Right cardiac atrium (tissue), 5 donors: Measurements from ENCODE around the gene PALLD. TPM values are rescaled to one million over a fixed set of nuclear protein-coding genes. Genes with fewer than 3 reads are reported as not detected.
A peak's percentile ranks its signal among the peaks of the same experiment; 100 is the strongest.
"Not testable (repeated sequence)": the region's sequence is repeated elsewhere in the genome, so short reads cannot be mapped to it uniquely, and the experiment has no call there.

Experiments used
- ATAC-seq, 2 donors: fragments of 200-7000 bp; cut with Tn5 transposase; one replicate each; pipeline versions ENCODE4 v1.8.0 to v1.9.1; 2020; ENCODE audit warnings: moderate library complexity in 2 of 2, mild to moderate bottlenecking in 1 of 2
- DNase-seq, 3 donors: peaks; one replicate each; pipeline ENCODE4 v3.0.0-alpha.2; 2020
- H3K27ac ChIP-seq: one replicate; pipeline ENCODE4 v1.5.1; 2013; ENCODE audit warnings: mild to moderate bottlenecking, low read length, control low read depth, moderate library complexity
- H3K27me3 ChIP-seq: one replicate; pipeline ENCODE4 v1.6.1; 2013; ENCODE audit not compliant: control insufficient read depth, insufficient read depth
- H3K4me1 ChIP-seq: one replicate; pipeline ENCODE4 v1.6.1; 2013; ENCODE audit warnings: low read length; ENCODE audit not compliant: control insufficient read depth, insufficient read depth
- H3K4me3 ChIP-seq: one replicate; pipeline ENCODE4 v1.5.1; 2013; ENCODE audit warnings: low read length, control low read depth
- H3K9me3 ChIP-seq: one replicate; pipeline ENCODE4 v1.6.1; 2013; ENCODE audit warnings: low read length; ENCODE audit not compliant: control insufficient read depth
- WGBS: extraction: QIAGEN DNeasy Blood & Tissue Kit; methylation state at CpG from one replicate; pipeline ENCODE4 v1.1.7; 2013; 5-methylcytosine and 5-hydroxymethylcytosine counted together
- intact Hi-C, 4 donors: fragments of 100-400 bp; cut with DNase I; formaldehyde crosslinking; loops; one replicate each; pipeline versions ENCODE4 v1.11.0 to v1.14.0; 2022 to 2023
- polyA plus RNA-seq: library from polyadenylated mRNA; stranded (reverse); fragments of 200-250 nt; gene quantifications from one replicate; pipeline ENCODE4 v1.2.3, GENCODE V29; 2013
- total RNA-seq, 4 donors: library from RNA; stranded (reverse); fragmentation: NEBNext Ultra II Directional; extraction: Animal tissue kit (Norgen Biotek cat#: 25700); gene quantifications; one replicate each; pipeline ENCODE4 v1.2.1, GENCODE V29; 2021
- donor health status: healthy with polysubstance abuse.
- donor health status: DM: no; HTN: yes; CAD: no.
- donor health status: DM: no; HTN: no; CAD: no.
- donor health status: DM: no; HTN: yes; CAD: no; lungs with severe emphysema.
- donor health status: DM: yes; HTN: yes; CAD: no.

PALLD gene
- total and polyA plus RNA-seq, 5 donors, result 233 to 1,069 (median 717) TPM

DNA sequence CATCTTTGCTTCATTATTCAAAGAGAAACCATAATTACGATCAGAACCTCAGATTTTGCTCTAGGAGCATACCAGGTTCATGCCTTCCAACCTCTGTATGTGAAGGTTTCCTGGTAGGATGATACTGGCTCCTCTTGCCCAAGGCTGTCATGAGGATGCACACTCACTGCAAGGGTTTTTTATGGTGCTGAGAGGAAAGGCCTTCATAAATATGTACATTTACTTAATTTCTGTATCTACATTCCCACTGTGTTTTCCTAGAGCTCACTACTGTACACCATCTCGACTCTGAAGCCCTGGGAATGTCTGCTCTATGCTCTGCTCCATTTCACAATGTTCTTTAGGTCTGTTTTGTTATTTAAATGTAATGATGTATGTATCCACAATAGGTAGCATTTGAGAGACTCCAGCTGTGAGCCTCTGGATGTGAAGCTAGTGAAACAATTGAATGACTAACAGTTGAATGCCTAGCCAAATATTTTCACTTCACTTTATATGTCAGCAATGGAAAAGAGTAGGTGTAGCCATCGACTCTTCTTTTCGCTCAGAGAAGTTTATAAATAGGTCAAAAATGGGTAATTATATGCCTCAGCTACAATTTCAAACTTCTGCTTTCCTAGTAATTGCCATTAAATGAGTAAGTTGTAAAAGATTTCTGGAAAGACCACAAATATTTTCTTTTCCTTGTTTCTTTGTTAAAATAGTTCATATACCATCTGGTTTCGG lies 228.0 kb downstream of the PALLD start:
- Histone ChIP-seq H3K27me3 (no peaks in the 10 kb centered on the region), H3K4me3 (no peak overlapping the region), H3K9me3 (no peaks in the 10 kb centered on the region), H3K4me1 (no peaks in the 10 kb centered on the region), H3K27ac (no peak overlapping the region)
- WGBS, result 87% methylated on average over 5 of the region's 5 CpGs
- ATAC-seq (no peak), DNase-seq (no peak)
- intact Hi-C loops, result no loop called here

DNA sequence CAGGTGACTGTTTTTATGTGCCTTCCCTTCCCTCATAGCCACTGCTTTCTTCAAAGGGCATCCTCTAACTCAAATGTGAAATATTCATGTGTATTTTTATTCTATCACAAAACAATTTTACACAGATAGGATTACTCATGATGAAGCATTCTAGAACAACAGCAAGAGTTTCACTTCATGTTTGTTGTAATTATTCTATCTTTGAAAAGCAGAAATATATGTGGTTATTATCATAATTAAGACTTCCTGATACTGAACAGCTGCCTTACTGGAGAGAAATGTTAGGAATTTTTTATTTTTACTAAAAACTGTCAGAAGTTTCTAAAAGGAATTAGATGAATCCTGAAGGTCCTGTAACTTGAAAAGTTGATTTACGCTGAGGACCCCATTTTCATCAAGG lies 229.1 kb downstream of the PALLD start:
- Histone ChIP-seq H3K27ac (no peak overlapping the region), H3K4me3 (no peak overlapping the region), H3K27me3 (no peaks in the 10 kb centered on the region), H3K4me1 (no peaks in the 10 kb centered on the region), H3K9me3 (no peaks in the 10 kb centered on the region)
- intact Hi-C loops, result no loop called here
- ATAC-seq (no peak), DNase-seq (no peak)
- 89% methylated on average over 1 of the region's 1 CpG for WGBS

DNA sequence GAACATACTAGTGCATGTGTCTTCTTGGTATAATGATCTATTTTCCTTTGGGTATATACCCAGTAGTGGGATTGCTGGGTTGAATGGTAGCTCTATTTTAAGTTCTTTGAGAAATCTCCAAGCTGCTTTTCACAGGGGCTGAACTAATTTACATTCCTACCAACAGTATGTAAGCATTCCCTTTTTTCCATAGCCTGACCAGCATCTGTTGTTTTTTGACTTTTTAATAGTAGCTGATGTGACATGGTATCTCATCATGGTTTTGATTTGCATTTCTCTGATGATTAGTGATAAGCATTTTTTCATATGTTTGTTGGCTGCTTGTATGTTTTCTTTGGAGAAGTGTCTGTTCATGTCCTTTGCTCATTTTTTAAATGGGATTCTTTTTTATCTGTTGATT lies 230.3 kb downstream of the PALLD start:
- H3K27ac ChIP-seq, intact Hi-C loops, H3K4me1 ChIP-seq, H3K9me3 ChIP-seq, DNase-seq, ATAC-seq, H3K27me3 ChIP-seq, H3K4me3 ChIP-seq: not testable (repeated sequence)

DNA sequence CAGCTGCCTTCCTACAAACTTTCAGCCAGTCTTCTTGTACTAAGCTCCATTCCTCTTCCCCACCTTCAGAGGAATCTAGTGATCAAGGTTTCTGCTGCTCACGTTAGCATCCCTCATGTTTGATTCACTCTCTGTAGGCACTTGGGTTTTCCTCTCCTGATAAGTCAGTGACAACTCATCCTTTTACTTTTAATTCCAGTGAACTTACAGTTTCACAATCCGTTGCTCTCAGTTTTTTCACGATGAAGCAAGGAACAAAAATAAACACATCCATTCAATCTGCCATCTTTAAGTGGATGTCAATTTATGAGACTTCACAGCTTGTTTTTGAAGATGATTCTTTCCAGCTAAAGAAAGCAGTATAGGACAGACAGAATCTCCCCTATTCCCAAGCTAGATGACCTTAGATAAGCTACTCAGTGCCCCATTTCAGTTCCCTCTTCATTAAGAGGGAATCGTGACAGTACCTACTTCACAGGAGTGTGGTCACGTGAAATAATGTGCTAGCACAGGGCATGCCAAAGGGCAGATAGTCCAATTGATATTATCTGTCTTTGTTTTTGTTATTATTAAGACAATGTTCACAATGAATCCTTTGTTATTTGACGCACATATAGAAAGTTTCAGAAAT lies 234.3 kb downstream of the PALLD start:
- intact Hi-C loops, result no loop called here
- no peak overlapping the region for H3K27ac ChIP-seq
- ATAC-seq (no peak), DNase-seq (no peak)
- H3K4me1 ChIP-seq, result no peaks in the 10 kb centered on the region
- H3K4me3 ChIP-seq, result no peak overlapping the region
- no peaks in the 10 kb centered on the region for H3K9me3 ChIP-seq
- WGBS, result 56% methylated on average over 6 of the region's 6 CpGs
- no peaks in the 10 kb centered on the region for H3K27me3 ChIP-seq

DNA sequence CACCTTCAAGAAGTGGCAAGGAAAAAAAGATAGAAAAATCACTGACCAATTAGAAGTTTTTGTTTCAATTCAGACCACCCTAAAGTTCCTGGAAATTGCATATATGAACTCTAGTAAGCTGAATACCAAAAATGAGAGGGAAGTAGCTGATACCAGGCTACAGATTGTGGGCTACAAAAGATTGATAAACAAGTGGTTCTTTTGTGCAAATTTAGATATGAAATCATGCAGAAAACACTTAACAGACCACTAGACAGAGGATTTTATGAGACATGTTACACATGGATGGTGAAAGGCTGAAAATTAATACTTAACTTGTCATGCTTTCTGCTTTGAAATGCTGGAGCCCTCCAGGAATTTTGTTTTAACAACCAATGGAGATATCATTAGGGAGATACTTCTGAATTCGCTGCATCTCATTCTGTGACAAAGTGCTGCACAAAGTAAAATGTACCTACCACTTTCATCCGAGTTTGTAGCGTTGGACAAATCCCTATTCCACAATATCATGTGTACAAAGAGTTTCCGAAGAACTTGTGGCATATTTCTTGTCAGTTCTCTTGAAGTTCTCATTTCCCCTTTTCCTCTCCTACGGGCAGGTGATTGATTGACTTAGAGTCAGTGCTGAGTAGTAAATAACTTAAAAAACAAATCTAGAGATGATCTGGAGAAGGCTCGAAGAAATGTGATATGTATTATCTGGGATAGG lies 235.0 kb downstream of the PALLD start:
- 66% methylated on average over 6 of the region's 6 CpGs for WGBS
- H3K27ac ChIP-seq, result no peak overlapping the region
- H3K27me3 ChIP-seq, result no peaks in the 10 kb centered on the region
- DNase-seq (no peak), ATAC-seq (no peak)
- intact Hi-C loops, result no loop called here
- no peak overlapping the region for H3K4me3 ChIP-seq
- no peaks in the 10 kb centered on the region for H3K9me3 ChIP-seq
- no peaks in the 10 kb centered on the region for H3K4me1 ChIP-seq

DNA sequence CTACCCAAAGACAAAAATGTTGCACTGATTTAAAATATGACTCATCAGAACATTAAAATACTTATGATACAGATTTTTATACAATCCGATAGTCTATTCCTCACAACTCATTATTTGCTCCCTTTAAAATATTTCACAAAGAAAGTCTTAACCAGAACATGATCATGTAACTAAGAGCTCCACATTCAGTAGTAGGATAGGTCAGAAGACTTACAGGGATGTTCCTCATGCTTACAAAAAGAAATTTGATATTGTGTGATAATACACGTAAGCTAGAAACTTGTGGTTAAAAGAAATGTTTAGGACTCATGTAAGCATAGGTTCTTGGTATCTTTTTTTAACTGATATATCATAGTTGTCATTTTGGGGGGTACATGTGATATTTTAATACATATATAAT lies 235.9 kb downstream of the PALLD start:
- Histone ChIP-seq H3K27ac (no peak overlapping the region), H3K9me3 (no peaks in the 10 kb centered on the region), H3K4me3 (no peak overlapping the region), H3K27me3 (no peaks in the 10 kb centered on the region), H3K4me1 (peaks cover under 1% of the 10 kb centered on the region)
- 86% methylated on average over 2 of the region's 2 CpGs for WGBS
- intact Hi-C loops, result no loop called here
- no peak for ATAC-seq
- DNase-seq, result no peak

DNA sequence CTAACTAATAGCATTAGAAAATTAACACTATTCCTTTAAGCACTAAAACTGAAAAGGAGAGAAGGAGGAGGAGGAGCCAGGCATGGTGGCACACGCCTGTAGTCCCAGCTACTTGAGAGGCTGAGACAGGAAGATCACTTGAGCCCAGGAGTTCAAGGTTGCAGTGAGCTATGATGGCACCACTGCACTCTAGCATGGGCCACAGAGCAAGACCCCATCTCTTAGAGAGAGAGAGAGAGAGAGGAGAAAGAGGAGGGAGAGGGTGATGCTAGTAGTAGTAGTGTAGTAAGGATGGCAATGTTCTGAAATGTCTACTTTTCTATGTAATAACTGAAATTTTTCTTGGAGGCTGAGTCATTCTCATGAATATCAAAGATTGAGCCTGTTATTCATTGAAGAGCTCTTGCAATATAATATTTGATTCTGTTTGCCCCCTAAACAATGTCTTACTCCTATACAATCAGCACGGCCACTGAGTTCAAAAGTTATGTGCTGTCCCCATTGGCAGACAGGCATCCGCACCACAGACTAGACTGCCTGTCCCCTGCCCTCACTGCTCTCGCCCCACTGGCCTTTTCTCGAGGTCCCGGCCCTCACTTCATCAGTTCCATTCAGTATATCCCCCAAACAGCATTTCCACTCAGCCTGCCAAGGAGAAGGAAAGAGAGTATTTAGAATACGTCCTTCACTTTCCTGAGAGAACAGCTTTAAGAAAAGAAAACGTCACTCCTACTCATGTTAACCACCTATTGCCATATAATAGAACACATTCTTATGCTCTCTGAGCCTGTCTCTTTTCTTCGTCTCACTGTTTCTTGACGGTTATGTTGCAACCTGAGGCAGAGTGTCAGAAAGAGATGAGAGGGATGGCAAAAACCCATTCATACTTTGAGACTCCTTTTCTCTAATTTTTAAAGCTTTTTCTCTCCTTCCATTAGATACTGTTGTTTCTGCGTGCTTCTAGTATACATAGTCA lies 238.1 kb downstream of the PALLD start:
- intact Hi-C loops, result no loop called here
- H3K27ac ChIP-seq, result no peak overlapping the region
- peaks cover 2% of the 10 kb centered on the region for H3K4me1 ChIP-seq

DNA sequence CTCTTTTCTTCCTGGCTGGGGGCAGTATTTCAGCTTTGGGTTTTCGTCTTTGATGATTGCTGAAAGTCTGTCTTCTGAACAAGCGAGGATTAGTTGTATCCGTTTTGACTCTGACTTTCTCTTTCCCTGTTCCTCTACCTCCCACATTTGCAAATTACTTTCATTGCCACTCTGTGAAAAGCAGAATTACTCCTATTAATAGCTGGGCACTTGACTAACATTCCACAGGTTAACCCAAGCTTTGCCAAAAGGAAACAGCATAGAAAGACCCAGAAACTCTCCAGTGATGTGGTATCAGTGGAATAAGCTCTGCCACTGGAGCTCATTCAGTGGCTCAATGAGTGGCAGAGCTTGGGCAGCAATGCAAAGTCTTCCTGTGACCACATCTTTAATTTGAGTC lies 238.9 kb downstream of the PALLD start:
- ATAC-seq, result peak in 1 of 2 donors; percentile 51
- H3K9me3 ChIP-seq, result no peaks in the 10 kb centered on the region
- intact Hi-C loops, result no loop called here
- no peak for DNase-seq
- 41% methylated on average over 3 of the region's 3 CpGs for WGBS
- peaks cover 2% of the 10 kb centered on the region for H3K4me1 ChIP-seq
- H3K27me3 ChIP-seq, result no peaks in the 10 kb centered on the region
- H3K4me3 ChIP-seq, result no peak overlapping the region
- H3K27ac ChIP-seq, result no peak overlapping the region

More for the DNA sequence above, 238.1 kb downstream of the PALLD start:
- no peak for DNase-seq
- no peak overlapping the region for H3K4me3 ChIP-seq
- ATAC-seq, result peak in 1 of 2 donors; percentile 23
- WGBS, result 50% methylated on average over 11 of the region's 11 CpGs
- H3K27me3 ChIP-seq, result no peaks in the 10 kb centered on the region
- H3K9me3 ChIP-seq, result no peaks in the 10 kb centered on the region

DNA sequence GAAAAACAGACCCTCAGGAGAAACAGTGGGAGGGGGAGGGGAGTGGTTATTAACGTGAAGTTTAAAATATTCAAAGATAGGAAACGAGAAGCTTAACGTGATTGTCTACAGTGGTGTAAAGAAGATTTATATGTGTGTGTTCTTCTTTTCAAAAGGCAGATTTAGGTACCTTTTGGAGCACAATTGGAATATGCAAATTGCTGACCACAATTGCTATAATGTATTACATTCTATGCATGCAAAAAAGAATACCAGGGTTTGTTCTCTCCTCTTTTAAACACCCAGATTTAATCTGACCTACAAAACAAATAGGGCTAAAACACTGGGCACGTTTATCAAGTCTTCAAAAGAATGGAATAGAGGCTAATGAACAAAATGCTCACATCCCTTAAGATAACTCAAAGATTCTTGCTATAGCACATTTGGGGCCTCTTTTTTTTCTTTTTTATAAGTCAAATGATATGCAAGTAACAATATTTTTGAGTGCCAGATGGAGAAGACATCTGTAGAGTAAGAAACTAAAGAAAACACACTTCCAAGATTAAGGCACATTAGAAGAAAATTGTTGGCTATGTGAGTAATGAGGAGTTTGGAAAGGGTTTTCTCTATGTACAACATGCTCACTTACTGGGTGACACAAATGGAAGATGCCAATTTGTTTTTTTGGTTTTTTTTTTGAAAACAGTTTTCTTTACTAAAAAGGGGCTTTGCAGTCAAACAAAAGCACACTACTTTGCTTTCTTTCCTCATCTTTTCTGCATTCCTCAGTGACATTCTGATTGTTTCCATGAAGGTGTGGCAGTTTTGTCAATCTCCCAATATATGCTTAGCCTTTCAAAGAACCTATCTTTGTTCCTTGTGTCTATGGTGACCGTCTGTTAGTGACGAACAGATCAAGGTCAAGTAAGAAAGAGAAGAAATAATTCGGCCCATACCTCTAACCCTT lies 240.3 kb downstream of the PALLD start:
- Histone ChIP-seq H3K4me3 (no peak overlapping the region), H3K27me3 (no peaks in the 10 kb centered on the region), H3K27ac (no peak overlapping the region), H3K9me3 (no peaks in the 10 kb centered on the region), H3K4me1 (peaks cover 7% of the 10 kb centered on the region)
- WGBS, result 56% methylated on average over 7 of the region's 7 CpGs
- DNase-seq (no peak), ATAC-seq (no peak)
- intact Hi-C loops, result no loop called here

DNA sequence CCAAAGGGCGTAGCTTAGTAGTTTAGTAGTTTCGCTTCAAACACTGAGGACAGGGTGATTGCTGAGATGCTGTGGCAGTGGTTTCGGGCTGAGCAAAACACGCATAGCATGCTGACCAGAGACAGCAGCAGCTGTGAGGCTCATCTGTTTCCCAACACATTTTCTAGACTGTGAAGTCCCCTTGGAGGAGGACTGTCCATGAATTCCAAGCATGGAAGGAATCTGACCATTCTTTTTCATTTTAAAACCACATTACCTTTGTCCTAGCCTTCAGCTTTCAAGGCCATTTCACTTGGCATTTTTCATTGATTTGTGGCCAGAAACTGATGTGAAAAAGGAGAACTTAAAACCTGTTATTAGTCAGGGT lies 240.9 kb downstream of the PALLD start:
- intact Hi-C loops, result no loop called here
- no peak for ATAC-seq
- H3K27ac ChIP-seq, result no peak overlapping the region
- 94% methylated on average over 4 of the region's 4 CpGs for WGBS
- H3K9me3 ChIP-seq, result no peaks in the 10 kb centered on the region
- no peak overlapping the region for H3K4me3 ChIP-seq
- H3K4me1 ChIP-seq, result peaks cover 7% of the 10 kb centered on the region
- no peaks in the 10 kb centered on the region for H3K27me3 ChIP-seq
- no peak for DNase-seq
